Kidney glomerular epithelial cell (primary cell): ENCODE measurements around the gene AFF2.

ENCODE experiments used
- DNase-seq: peaks from one replicate; lab custom pipeline; 2025; lab: John Stamatoyannopoulos, UW

The AFF2 gene

DNA sequence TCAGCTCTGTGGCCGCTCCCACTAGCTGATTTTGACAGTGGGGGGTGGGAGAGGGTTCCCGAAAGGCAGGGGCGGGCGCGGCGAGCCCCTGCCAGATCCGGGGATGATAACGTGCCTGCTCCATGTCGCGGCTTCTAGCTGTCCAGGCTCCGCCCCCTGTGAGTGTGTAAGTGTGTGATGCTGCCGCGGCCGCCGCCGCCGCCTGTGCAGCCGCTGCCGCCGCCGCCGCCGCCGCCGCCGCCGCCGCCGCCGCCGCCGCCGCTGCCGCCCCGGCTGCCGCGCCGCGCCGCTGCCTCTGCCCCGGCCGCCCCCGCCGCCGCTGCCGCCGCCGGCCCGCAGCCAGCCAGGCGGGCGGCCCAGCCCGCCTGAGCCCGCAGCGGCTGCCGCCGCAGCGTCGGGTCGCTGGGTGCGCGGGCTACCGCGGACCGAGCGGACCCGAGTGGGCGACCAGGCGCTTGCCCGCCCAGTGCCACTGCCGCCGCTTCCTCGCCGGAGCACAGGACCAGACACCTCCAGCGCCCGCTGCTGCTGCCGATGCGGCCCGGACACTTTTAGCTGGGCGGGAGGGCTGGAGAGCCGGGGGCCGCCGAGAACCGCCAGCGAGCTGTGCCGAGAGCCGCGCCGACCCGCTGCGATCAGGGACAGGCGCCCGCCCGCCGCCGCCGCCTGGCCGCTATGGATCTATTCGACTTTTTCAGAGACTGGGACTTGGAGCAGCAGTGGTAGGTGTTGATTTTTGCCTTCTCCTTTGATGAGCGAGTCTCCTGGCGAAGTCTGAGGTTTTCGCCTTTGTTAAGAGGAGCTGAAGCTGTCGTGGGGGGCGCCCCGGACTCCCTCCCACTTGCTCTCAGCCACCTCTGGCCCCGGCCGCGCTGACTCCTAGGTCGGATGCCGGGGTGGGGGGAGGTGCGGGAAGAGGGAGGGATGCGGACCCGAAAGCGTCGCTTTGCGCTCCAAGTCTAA lies at the start of gene AFF2:
Gene AFF2 (plus strand): TSS at position 195 of the 963 bp plus-strand sequence. CDS start 481 bp downstream, at position 676.
- DNase-seq, result no peak

DNA sequence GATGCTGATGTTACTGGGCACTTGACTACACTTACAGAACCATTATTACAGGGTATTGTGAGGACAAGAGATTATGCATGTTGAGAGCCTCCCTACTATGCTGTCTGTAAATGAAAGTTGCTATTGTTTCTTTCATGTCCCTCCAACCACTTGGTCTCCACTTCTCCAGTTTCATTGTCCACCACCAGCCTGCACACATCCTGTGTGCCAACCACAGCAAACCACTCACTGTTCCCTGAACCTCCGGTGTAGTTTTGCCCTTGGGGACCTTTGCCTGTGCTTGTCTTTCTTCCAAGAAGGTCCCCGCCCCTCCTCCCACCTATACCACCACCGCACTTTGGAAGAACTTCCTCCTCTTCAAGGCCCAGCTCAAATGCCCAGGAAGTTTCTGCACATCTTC lies 43.1 kb upstream of the AFF2 start:
- DNase-seq, result no peak

DNA sequence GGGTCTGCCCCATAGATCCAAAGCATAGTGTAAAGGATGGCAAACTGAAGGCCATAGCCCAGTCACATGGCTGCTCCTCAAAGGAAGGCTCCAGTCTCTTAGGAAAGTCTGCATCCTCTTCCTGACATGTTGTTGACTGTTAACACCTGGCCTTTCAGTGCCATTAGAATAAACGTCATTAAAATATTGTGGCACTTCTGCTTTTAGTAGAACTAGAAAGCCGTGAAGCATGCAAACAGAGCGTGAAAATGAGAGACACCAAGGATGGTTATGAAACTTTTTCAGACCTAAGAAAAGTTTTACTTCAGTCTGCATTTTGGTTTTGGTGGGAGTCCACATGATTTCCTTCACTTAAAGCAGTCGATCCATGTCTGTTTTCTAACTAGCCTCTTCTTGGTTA lies 41.1 kb upstream of the AFF2 start:
- no peak for DNase-seq

DNA sequence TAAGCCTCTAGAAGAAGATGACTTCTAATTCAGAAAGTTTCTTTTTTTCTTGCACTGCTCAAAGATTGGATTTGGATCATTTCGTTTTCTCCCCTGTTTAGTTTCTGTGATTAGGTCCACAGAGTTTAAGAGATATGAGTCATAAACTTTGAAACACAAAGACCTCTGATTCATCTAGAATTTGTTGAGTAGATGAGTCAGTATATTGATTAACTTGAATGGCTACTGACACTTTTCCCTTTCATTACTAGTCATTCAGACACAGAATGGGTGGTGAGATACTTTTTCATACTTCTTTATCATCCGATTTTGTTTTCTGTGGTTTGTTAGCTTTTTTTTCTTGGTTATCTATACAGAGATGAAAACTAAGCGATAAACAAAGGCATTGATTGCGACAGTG lies 34.1 kb upstream of the AFF2 start:
- no peak for DNase-seq

DNA sequence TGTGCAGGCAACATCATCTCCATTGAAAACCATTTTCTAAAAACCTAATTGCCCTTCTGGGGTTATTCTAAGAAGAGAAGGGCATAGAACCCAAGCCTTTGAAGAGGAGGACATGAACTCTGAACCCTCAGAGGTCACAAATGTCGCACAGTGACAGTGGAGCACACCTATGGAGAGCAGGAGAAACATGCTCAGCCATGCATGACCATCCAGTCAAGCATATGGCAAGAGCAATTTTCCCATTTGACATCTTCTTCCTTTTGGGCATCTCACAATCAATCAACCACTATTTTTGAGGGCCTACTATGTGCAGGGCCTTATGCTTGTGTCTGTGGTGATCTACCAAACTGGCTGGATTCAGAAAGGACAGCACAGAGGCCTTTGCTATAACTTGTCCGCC lies 30.1 kb upstream of the AFF2 start:
- no peak for DNase-seq

DNA sequence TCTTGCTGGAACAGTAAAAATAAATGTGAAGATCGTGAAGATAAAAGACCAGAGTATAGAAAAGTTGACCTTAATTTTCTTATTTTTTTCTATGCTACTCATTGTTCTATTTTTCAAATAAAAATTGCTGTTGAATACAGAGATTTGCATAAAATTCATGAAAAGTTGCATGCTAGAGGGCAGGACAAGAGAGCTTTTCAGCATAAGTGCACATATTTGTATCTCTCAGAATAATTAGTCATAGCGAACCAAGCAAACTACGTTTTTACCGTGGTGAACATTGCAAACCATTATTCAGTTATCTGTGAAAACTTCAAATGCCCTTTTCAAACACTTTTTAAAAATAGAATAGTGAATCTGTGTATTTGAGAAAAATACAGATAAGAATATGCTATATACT lies 26.4 kb upstream of the AFF2 start:
- no peak for DNase-seq

DNA sequence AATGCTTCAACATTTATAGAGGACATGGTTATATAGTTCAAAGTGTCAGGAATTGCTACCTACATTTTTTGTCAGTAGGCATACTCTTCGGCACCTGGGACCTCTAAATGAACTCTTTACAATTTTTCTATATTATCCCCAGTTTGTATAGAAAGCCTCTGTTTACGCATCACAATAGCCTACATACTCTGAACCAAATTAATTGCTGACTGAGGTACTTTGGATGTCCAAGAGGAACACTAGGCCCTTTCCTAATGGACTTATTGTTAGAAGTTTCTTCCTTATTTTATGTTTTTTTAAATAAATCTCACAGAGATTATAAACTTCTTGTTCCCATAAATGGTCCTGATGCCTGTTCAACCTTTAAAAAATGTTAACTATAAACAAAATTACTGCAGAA lies 8.4 kb upstream of the AFF2 start:
- no peak for DNase-seq

DNA sequence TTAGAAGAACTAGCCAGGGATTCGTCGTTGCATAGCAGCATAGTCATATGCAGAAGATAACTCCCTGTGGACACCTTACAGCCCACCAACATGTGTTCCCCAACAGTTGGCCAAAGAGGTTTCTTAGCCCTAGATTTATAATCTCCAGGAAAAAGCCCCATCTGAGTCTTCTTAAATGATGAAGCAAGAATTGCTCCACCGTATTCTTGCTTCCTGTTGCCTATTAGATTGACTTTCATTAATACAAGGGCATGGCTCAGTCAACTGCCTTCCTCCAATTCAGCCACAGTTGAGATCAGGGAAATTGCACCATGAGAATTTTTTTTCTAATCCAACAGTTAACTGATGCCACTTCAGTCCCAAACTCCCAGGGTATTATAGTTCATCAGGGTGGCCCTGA lies 5.2 kb upstream of the AFF2 start:
- no peak for DNase-seq

DNA sequence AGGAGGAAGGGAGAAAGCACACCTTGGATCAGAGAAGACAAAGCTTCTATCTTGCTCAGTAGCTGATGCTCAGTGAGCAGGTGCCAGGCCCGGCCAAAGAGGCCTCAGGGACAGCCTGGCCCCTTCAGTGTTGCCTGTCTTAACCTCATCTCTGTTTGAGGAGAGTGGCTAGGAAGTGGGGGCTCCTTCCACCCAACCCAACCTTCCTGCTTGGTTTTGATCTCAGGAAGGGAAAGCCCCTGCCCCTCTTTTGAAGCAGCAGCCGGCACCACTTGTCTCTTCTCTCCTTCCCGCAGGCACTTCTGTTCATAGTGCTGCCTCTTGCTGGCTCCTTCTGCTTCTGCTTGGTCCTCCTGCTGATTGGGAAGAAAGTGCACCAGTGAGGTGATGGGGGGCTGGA lies 2.4 kb upstream of the AFF2 start:
- no peak for DNase-seq

DNA sequence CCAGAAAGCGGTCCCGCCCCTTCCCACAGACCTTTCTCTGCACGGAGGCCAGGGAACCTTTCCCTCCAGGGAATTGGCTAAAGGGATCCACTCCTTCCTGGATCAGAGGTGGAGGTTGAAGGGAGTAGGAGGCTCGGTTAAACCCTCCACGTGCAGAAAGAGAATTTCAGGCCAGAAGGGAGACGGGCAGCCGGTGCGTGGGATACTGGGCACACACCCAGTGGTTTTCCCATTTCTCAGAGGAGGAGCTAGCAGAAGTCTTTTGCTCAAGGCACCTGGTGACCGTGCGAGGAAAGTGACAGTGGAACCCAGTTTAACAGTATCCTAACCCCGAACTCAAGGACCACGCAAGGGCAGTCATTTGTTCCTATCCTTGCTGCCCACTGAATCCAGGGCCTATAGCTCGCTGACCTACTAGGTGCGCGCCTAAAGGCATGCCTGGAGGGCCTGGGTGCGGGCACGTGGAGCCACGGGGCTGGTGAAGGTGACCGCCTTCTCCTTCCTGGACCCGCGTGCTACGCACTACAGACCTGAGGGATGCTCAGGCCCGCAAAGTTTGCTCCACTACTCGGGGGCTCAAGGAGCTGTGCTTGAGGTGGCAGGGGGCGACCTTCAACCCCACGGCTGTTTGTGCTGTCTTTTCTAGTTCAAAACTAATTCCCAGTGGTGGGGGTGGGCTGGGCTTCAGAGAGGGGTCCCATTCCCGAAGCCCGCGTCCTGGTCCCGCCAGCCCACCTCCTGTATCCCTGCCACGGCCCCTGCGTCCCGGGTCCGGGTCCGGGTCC lies 587 bp upstream of the AFF2 start:
- no peak for DNase-seq

DNA sequence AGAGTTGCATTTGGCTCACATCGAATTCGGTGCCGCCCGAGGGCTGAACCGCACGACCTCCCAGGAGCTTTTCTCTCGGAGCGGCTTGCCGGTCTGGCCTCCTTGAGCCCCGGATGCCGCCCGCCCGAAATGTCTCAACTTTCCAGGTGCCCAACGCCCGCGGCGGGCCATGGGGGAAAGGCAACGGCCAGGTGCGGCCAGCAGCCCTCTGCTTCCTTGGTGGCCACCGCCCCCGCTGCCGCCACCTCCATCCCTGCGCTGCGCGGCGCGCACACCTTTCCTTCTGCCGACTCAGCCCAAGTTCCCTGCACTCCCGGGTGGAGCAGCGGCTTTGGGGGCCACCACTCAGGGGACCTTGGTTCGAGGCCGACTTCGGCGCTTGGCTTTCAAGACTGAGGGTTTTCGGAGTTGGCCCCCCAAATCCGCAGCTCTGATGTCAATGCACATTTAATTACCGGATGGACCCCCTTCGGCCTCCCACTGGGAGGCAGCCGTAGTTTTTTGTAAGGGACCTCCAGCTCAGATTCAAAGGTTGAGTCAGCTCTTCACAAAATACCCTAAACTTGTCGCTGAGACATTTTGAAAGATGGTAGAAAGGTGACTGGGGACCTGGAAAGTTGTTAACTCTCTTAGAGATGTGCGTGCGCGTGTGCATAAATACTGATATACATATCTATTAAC lies 1.1 kb downstream of the AFF2 start:
- DNase-seq, result no peak

DNA sequence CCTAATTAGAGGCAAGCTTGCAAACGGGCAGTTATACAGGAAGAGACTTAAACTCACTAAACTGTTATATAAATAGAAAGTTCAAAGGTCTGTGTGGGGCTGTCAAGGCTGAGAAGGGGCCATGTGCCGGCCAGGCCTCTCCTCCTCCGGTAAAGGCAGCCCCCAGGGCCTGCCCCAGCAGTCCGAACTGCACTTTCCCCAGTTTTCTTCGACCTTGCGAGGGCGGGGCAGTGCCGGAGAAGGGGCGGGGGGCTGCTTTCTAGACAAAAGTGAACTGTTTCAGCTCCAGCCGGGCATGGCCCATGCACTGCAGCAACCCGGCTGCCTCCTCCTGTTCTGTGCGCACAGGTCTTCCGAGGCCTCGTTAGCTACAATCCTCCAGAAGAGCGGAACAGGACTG lies 4.1 kb downstream of the AFF2 start:
- DNase-seq, result no peak

DNA sequence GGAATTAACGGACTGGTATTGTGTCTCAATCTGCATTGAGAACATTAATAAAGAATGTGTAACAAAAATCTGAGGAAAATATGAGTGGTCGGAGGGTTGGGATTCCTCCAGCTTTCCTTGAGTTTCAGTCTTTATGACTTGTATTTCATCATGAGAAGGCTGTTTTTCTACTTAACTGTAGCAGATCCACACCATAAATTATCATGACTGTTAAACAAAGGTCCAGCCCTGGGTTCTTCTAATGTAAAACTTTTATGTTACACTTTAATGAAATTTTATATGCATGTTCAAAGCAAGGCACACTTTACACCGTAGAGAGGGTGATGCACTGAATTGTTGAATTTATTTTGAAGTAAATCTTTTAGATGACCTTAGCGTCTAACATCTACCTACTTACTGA lies 7.0 kb downstream of the AFF2 start:
- DNase-seq, result no peak

DNA sequence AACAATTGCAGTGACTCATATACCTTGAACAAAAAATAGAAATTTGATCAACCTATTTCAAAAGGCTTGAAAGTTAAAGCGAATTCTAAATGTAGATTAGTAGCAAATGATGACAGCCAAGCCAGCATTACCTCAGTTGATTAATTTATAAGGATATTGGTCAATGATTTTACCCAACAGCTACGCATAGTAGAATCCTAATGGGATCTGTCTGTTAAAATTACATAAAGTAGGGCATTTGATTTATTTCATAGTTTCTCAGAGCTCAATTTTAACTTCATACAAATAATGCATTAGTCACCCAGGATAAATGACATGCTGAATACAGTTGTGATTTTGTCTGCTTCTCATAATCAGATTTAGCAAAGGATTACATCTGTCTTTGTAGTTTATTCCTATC lies 12.0 kb downstream of the AFF2 start:
- no peak for DNase-seq

DNA sequence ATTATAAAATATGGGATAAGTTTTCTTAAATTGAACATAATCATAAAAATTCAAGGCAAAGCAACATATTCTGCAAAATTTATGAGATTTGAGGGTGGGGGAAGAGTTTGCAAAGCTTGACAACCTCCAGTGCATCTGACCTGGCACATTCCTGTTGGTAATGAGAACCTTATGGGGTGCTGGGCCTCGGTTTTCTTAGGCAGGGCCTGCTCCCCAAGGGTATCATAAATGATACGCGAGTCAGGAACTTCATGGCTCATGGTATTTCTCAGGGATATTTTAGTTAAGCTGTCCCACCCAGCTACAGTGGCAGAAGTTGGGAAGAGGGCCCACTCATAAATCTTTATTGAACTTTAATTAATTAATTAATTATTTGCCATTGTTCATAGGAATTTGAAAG lies 13.2 kb downstream of the AFF2 start:
- no peak for DNase-seq

DNA sequence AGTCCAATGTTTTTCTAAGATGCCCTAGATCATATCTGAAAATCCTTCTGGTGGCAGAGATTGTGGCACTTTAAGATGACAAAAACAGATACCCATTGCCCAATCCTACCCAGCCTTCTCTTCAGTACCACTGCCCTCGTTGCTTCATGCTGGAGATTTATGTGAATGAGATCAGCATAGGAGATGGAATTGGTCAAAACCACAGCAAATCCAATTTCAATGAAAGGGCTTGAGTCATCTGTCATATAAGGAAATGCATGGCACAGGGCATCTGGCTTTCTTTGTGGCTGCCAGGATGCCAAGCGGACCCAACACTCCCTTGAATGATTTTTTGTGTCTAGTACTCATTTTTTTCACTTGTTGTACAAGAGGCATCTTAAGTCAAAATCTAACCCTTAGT lies 16.8 kb downstream of the AFF2 start:
- DNase-seq, result no peak

DNA sequence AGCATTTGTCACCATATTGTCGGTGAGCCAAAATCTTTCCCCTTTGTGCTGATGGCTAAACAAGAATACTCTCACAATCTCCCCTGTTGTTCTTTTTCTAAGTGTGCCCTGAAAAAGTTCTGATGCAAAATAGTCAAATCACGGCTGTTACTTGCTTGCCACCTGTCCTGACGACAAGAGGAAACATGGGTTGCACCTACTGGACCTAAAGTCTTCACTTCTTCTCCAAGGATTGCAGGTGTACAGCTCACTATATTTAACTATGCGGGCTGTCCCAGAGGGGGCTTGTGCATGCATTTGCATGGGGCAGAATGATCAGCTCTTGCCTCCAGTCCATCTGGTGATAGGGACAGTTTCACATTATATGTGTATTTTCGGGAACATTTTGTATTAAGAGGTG lies 21.6 kb downstream of the AFF2 start:
- no peak for DNase-seq

DNA sequence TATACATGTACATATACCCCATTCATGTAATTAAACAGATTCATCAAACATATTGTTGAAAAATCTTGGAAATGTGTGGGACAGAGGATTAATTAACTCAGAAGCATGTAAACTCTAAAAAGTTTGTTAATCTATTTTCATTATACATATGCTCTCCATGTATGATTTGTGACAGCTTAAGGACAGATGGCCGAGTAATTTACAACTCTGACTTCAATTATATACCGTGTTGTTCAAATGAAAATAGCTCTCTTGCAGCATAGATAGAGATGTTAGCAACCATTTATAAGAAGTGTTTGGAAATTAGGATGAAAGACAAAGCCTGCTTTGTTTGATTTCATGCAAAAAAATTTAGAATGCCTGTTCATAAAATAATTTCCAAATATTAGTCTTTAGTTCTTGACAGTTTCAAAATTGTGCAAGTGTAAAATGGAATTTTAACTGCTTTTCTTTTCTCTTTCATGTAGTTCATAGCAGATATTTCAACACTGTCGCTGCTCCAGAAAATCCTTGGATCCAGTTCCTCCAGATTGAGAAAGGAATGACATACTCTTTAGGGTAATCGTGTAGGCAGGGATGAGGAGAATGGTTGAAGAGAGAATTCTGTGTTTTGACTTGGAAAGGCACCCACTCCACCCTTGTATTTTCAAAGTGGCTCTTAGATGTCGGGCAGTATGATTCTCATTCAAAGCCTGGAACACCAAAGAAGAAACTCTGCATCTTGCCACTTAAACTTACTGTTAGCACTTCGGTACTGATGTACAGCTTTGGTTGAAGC lies 23.1 kb downstream of the AFF2 start:
- no peak for DNase-seq

DNA sequence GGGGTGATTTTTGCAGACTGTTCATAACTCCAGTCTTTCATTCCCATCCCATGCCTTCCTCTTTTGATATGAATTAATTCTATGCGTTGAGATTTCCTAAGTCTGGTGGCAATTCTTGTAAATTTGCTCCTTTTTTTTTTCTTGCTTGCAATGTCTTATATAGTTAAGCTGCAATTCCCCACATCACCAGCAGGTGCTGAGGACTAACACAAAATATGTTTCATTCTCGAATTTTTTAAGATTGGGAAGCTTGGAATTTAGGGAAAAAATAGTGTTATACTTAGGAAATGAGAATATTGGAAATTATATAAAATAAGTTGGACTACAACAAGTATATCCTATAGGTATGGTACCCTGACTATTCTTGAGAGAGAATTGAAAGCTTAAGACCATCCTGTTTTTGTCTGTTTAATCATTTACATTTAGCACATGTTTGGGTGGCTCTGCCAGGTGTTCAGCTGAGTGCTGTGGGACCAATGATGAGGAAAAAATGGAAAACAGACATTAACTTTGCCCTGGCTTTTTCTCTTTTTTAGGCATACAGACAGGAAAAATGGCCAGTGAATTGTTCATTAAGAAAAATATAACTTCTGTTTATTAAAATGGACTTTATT lies 30.2 kb downstream of the AFF2 start:
- no peak for DNase-seq

DNA sequence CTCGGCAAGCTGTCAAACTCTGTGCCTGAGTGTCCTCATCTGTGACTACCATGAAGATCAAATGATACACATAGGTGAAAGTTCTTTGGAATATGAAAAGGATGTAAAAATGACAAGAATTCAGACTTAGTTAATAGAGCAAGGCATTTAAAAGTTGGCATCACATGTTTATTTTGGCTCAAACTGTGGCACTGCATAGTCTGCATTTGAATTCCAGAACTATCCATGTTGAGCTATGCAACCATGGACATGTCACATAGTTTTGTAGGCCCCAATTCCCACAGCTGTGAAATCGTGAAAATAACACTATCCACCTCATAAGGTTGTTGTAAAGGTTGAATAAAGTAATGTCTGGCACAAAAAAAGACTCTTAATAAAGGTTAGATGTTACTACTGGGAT lies 33.9 kb downstream of the AFF2 start:
- DNase-seq, result no peak

DNA sequence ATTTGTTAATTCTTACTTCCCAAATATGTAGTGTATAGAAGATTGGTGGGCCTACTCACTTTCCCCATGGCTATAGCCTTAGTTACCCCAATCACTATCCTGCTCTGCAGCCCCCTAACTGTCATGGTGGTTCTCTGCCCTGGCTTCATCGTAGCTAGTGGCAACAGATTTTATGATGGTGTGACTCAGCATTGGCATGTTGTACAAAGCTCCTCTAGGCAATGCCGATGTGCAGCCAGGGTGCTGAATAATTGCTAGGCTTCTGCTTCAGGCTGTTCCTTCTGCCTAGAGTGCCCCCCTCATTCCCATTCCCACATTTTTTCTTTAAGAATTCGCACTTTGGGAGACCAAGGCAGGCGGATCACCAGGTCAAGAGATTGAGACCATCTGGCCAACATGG lies 35.2 kb downstream of the AFF2 start:
- DNase-seq, result no peak
